ENCODE results near the gene CHURC1. TPM values are rescaled to one million over a fixed set of nuclear protein-coding genes. Genes with fewer than 3 reads are reported as not detected.

CHURC1 gene
- total and polyA plus RNA-seq, 2 of the 4 experiments (the other 2 are of a cell fraction): 38.0 to 69.5 TPM

- no peak overlapping the region for H2AK5ac ChIP-seq (ENCODE audit: low read depth, low read length)
- no peak overlapping the region for H4K5ac ChIP-seq (ENCODE audit: low read depth, low read length)
- no peak for DNase-seq
- CTCF ChIA-PET: interaction anchor here (0.6 kb wide), 1 partner anchor 185 kb away, joined by 4 read pairs; no protein-coding TSS in a partner anchor
- no peak overlapping the region for H3K9ac ChIP-seq (ENCODE audit: low read depth, low read length)
- no peaks in the 10 kb centered on the region for H3K9me3 ChIP-seq (ENCODE audit: control insufficient read depth, insufficient read depth, low read length)
- H3K36me3 ChIP-seq (ENCODE audit: control insufficient read depth, insufficient read depth, low read length): peaks cover 7% of the 10 kb centered on the region
- H3K9me1 ChIP-seq (ENCODE audit: insufficient read depth, low read length): no peaks in the 10 kb centered on the region; the same call in 1 of the 2 replicates
- H4K91ac ChIP-seq (ENCODE audit: insufficient read depth, low read depth, low read length): no peak overlapping the region
- H4K8ac ChIP-seq (ENCODE audit: low read depth in 2 of 2, low read length in 2 of 2): no peak overlapping the region
- no peak for ATAC-seq (ENCODE audit: low read depth)
- no peak overlapping the region for H3K14ac ChIP-seq (replicated peaks; ENCODE audit: low read depth, low read length)
- peaks cover 13 to 14% of the 10 kb centered on the region in 2 experiments for H3K79me1 ChIP-seq (ENCODE audit: low read depth in 1 of 2, low read length in 2 of 2)
- no TSS peak for BruUV-seq (replicated peaks)
- H2AK9ac ChIP-seq (replicated peaks; ENCODE audit: low read depth, low read length, poor library complexity): no peak overlapping the region
- no peak overlapping the region for H2BK120ac ChIP-seq (ENCODE audit: low read depth, low read length)
- no peak for TF ChIP-seq RCOR1 (IDR thresholded peaks at IDR 0.05; ENCODE audit: insufficient replicate concordance, low read length)
- TF ChIP-seq, protein P1, sequence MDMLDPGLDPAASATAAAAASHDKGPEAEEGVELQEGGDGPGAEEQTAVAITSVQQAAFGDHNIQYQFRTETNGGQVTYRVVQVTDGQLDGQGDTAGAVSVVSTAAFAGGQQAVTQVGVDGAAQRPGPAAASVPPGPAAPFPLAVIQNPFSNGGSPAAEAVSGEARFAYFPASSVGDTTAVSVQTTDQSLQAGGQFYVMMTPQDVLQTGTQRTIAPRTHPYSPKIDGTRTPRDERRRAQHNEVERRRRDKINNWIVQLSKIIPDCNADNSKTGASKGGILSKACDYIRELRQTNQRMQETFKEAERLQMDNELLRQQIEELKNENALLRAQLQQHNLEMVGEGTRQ (IDR thresholded peaks at IDR 0.05; ENCODE audit: low read depth, low read length): no peak
- no peak overlapping the region for H3K56ac ChIP-seq (ENCODE audit: extremely low read depth, insufficient read depth, low read length)
- no peaks in the 10 kb centered on the region for H3K27me3 ChIP-seq (ENCODE audit: control insufficient read depth, insufficient read depth, low read length)
- no peak overlapping the region for H3K4me3 ChIP-seq (ENCODE audit: insufficient read depth, low read depth, low read length)
- no peak overlapping the region for H3K27ac ChIP-seq (ENCODE audit: insufficient read depth, low read length)
- dilution Hi-C loops (cut with HindIII; ENCODE audit: low sequenced_read_pairs, unreplicated experiment): no loop called here
- no peak overlapping the region for H2BK5ac ChIP-seq (ENCODE audit: low read depth, low read length, poor library complexity, severe bottlenecking)
- intact Hi-C loops (cut with micrococcal nuclease): no loop called here
- POLR2A ChIA-PET (ENCODE audit: unreplicated experiment): no interaction called here
- no peaks in the 10 kb centered on the region; the same call in 1 of the 2 replicates for H4K20me1 ChIP-seq (ENCODE audit: insufficient read depth, low read length)
- no peak overlapping the region for H2BK20ac ChIP-seq (ENCODE audit: low read depth, low read length)
- H2AFZ ChIP-seq (replicated peaks; ENCODE audit: low read length, poor library complexity): no peak overlapping the region
- in situ Hi-C loops (cut with MboI; ENCODE audit: low sequenced_read_pairs): no loop called here
- H2BK15ac ChIP-seq (ENCODE audit: low read depth, low read length): no peak overlapping the region
- no peak overlapping the region for H3K4ac ChIP-seq (ENCODE audit: low read depth, low read length)
- no peaks in the 10 kb centered on the region; the same call in 1 of the 2 replicates for H3K4me1 ChIP-seq (ENCODE audit: control insufficient read depth, insufficient read depth, low read length)
- H3K18ac ChIP-seq (ENCODE audit: low read depth, low read length): no peak overlapping the region
- H3K23ac ChIP-seq (ENCODE audit: low read depth, low read length): no peak overlapping the region
- H3K4me2 ChIP-seq (ENCODE audit: low read depth, low read length): no peak overlapping the region
Measured at GRCh38 chr14:64932231-64932630, 18.0 kb downstream of the CHURC1 start.
